ENCODE results near the gene PDZD2.
"Not testable (repeated sequence)": the region's sequence is repeated elsewhere in the genome, so short reads cannot be mapped to it uniquely, and the experiment has no call there.

The PDZD2 gene

DNA sequence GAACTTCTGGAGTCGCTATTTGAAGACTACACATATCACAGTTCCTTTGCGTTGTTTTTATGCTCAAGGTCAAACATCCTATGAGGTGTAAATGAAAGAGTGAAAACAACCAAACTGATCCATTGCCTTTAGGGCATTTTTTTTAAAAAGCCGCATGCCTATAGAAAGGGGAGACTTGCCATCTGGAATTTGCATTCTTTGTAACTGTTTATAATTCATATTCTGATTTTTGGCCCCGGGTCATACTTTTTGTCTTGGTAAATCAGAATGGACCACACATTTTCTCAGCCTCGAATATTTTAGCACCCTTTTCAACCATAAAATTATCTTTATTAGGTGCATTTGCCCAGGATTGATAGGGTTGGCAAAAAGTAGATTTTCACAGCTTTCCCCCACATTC, 347.2 kb downstream of the PDZD2 start:
- no peak for DNase-seq

DNA sequence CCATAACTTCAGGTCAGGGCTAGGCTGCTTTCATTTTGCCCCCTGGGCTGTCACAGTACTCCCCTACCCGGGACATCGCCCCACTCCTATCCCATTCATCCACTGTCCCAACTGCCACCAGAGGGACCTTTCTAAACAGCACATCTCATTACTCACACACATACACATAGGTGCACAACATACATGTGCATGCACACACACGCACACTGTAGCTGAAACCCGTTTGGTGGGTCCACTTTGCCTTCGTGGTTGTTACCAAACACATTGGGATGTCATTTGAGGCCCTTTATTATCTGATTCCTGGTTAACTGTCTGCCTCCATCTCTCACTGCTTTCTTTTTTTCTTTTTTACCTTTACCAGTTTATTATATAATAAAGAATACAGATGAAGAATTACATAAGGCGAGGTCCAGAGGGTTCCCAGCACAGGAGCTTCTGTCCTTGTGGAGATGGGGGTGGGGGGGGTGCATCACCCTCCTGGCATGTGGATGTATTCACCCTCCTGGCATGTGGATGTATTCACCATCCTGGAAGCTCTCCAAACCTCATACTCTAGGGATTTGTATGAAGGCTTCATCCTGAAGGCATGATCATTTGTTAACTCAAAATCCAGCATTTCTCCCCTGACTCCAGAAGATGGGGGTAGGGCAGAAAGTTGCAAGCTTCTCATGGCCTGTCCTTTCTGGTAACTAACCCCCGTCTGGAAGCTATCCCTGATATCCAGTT, 349.2 kb downstream of the PDZD2 start:
- DNase-seq, result no peak

- no peak for DNase-seq
Measured at GRCh38 chr5:31990081-31990650, 351.2 kb downstream of the PDZD2 start.

DNA sequence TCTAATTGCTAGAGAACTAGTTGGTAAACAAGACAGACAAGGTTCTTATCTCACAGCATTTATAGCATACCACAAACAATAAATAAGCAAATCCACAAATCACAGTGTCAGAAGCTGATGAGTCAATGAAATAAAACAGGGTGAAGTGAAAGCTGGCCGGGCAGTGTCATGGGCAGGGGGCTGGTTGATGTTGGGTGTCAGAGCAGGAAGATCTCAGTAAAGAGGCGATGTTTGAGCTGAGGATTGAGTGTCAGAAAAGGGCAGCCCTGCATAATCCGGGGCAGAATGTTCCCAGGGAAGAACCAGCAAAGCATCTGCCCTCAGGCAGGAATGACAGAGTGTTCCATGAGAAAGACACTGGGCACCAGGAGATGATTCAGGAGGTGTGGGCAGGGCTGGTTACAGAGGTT, 351.8 kb downstream of the PDZD2 start:
- DNase-seq, result no peak

GRCh38 chr5:31992377-31992776, 353.4 kb downstream of the PDZD2 start:
- no peak for DNase-seq

DNA sequence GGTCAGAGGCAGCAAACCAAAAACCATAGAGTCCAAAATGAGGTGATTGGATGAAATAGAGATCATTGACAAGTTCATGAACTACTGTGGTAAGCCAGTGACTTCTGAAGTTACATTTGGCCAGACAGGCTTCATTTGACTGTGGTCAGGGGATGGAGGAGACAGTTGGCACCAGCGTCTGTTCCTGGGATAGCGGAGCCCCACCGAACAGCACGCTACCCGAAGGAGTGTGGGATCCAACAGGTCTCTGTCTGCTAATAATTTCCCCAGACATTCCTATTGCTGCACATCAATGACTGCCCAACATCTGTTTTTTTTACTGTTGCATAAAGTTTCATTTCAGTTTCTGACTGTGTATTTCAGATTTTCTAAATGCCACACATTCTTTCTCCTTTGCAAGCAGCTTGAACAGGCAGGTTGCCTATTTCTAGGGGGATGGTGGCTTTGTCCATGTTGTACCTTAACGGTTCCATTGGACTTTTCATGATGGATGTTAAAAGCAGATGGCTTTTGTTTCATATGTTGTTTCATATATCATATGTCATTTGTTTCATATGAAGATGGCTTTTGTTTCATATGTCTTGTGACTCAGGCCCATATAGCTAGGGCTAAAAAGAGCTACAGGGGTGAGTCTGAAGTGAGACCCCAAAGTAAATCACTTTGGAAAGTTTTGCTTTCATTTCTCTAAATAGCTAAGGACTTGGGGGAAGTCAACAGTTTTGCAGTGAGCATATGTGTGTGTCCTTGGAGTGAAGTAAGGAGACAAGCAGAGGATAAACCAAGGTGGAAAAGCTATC, 354.4 kb downstream of the PDZD2 start:
- no peak for DNase-seq

DNA sequence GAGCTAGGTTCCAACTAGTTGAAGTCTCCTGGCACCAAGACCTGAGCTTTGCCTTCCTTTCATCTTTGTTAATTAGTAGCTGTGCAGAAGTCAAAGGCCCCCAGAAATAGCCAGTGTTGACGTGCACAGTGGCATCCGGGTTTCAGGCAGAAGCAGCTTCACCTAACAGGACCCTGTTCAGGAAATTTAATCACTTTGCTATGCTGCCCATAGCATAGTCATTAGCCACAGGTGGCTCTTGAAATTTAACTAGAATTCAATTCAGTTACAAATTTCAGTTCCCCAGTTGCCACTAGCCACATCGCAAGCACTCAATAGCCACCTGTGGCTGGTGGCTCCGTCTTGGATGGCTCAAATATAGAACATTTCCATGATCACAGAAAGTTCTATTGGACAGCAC, 356.1 kb downstream of the PDZD2 start:
- no peak for DNase-seq

- no peak for DNase-seq
Measured at GRCh38 chr5:31995714-31996113, 356.8 kb downstream of the PDZD2 start.

DNA sequence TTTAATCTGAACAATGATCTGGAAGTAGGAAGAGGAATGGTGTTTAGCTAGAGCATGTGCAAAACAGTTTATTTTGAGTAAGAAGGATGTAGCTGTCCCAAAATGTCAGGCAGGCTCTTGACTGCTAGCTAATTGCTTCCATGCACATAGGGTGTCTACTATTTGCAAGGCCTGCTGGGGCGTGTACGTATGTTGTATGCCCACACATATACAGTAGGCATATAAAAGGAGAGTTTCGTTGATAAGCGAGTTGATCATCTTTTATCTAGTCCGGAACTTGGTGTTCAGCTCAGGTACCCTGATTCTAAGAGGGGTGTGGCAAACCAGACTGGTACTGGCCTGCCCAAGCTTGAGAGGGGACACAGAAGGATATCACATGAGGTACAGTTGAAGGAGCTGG, 358.0 kb downstream of the PDZD2 start:
- no peak for DNase-seq

DNA sequence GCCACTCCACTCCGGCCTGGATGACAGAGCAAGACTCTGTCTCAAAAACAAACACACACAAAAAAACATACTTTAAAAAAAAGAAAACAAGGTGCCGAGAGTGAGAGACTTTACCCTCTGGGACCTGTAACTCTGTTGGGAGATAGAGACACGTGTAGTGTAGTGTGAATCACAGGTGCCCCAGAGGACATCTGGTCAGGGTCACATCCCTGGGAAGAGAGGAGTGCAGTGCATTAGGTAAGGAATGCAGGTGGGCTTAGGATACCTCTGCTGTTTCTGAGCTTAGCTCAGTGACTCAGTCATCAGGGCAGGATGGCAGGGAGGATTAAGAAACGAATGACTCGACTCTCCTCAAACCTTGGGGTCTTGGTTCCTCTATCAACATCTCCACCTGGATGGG, 360.5 kb downstream of the PDZD2 start:
- no peak for DNase-seq

- no peak for DNase-seq
Measured at GRCh38 chr5:32000731-32001130, 361.8 kb downstream of the PDZD2 start.

- DNase-seq, result no peak
Measured at GRCh38 chr5:32001284-32001683, 362.4 kb downstream of the PDZD2 start.

DNA sequence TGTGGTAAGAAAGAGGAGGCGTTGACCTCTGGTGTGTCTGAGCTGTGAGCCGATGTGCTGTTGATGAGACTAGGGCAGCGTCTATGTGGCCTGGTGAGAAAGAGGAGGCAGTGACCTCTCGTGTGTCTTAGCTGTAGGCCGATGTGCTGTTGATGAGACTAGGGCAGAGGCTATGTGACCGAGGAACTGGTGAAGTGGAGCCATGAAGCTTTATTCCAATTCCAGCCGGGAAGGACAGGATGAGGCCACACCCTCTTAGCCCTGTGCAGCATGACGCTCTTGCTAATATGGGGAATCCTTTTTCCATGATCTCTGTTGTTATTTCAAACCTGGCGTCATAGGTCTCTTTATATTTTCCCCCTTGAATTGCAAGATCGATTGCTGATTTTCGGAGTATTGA, 362.8 kb downstream of the PDZD2 start:
- no peak for DNase-seq

DNA sequence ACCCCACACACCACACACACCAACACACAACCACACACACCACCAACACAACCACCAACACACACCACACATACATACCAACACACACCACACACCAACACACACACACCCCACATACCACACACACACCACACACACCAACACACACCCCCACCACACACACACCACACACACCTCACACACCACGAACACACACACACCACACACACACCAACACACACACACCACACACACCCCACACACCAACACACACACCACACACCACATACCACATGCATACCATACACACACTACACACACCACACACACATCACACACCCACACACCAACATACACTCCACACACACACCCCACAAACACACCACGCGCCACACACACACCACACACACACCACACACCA, 363.8 kb downstream of the PDZD2 start:
- no peak for DNase-seq

DNA sequence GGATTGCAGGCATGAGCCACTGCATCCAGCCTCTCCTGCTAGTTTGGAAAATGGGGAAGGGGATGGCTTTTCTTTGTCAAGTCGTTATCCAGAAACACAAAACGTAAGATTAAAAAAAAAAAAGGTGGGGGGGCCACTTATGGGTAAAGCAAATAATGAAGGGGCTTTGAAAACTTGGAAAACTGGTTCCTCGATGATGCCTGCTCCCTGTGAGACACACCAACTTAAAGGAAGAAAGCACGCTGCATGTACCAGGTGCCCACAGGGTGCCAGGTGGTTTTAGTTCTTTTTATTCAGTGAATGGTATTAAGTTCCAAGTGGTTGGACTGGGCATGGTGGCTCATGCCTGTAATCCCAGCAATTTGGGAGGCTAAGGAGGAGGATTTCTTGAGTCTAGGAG, 365.1 kb downstream of the PDZD2 start:
- DNase-seq, result no peak

- no peak for DNase-seq
Measured at GRCh38 chr5:32004404-32004803, 365.5 kb downstream of the PDZD2 start.

DNA sequence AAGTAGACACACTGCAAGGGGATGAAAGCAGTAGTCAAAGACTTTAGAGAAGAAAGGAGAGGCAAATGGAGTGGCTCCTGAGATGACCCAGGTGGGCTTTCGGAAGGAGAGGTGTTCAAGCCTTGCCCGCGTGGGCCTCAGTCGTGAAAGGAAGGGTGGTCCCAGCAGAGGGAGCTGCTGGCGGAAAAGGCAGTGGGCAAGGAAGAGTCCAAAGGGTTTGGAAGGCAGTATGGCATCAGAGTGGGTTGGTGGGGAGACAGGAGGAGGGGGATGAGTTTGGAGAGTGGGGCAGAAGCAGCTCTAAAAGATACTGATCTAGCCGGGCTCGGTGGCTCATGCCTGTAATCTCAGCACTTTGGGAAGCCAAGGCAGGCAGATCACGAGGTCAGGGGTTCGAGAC, 369.8 kb downstream of the PDZD2 start:
- no peak for DNase-seq

- DNase-seq, result no peak
Measured at GRCh38 chr5:32013658-32014057, 374.7 kb downstream of the PDZD2 start.

DNA sequence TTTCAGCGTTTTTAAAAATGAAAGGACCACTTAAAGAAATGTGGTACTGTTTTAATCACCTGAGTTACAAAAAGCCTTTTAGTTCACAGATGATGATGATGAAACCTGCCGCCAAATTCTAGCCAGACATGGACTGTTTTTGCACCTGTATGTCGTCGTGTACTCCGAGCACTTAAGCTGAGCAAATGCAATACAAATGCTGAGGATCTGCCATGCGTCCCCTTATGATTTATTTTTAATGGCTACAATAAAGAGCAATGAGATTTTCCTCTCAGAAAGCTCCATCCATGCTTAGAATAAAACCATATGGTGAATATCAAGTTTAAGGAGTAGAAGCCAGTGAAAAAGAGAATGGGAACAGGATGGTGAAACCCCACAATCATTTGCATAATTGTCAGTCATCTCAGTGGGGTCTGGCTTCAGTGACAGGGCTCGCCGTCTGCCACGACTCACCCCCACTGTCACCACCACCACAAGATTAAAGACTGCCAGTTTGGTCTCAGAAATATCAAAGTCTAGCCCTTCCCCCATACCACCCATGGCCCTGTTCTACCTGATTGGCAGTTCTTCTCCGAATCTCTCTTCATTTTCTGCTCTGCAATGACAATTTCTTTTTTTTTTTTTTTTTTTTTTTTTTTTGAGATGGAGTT, 375.3 kb downstream of the PDZD2 start:
- DNase-seq, result no peak

GRCh38 chr5:32015262-32015661, 376.3 kb downstream of the PDZD2 start:
- DNase-seq, result not testable (repeated sequence)

GRCh38 chr5:32017692-32018367, 378.9 kb downstream of the PDZD2 start:
- no peak for DNase-seq

DNA sequence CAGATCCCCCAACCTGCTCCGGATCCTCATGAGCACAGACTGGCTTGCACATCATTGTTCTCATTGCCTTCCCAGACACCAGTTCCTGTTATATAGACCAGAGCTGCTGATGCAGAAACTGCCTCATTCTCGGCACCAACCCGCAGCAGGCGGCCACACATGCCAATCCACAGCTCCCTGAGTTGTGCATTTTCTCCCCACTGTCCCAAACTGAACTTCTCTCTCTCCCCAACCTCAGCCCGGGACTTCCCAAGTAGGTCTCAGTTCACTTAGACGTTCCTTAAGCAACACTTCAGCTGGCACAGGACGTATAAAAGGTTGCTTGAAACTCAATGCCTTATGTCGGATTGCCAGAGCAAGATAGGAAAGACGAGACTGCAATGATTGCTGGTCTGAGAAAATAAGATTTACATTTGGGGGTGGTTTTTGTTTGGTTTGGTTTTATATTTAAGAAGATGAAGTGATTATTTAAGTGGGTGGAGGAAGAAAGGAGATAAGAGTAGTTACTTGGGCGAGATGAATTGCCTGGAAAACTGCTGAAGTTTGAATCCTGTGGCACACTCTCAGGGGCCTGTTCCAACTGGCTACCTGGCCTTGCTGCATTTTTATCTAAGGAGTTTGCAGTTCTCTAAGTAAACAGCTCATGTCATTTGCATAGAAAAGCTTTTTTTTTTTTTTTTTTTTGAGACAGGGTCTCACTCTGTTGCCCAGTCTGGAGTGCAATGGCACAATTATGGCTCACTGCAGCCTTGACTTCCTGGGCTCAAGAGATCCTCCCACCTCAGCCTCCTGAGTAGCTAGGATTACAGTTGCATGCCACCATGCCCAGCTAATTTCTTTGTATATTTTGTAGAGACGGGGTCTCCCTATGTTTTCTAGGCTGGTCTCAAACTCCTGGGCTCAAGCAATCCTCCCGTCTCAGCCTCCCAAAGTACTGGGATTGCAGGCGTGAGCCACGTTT, 379.8 kb downstream of the PDZD2 start:
- DNase-seq, result peak in 2 of 3 donors; percentile 52 to 54
